Measurements from ENCODE around the gene CYTH1.

DNA sequence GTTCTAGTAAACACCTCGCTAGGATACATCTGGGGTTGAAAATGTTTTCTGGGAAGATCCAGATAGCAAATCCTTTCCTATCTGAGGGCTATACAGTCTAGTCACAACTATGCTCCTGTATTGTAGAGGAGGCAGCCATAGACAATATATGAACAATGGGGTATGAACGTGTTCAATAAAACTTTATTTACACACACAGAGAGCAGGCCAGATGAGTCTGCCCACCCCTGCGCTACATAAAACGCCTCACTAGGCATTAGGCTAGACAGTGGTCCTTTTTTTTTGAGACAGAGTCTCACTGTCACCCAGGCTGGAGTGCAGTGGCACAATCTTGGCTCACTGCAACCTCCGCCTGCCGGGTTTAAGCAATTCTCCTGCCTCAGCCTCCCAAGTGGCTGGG, 47.4 kb upstream of the CYTH1 start:
- TF ChIP-seq TEAD4 (IDR thresholded peaks at IDR 0.05) (no peak), NFIC (IDR thresholded peaks at IDR 0.05) (no peak), RAD21 (IDR thresholded peaks at IDR 0.05; ENCODE audit: low read depth) (no peak), MAX (IDR thresholded peaks at IDR 0.05) (no peak), FOXM1 (IDR thresholded peaks at IDR 0.05; ENCODE audit: borderline replicate concordance, low read depth) (no peak), EP300 (IDR thresholded peaks at IDR 0.05; ENCODE audit: borderline replicate concordance) (no peak), TAF1 (IDR thresholded peaks at IDR 0.05; ENCODE audit: low read depth) (no peak), YY1 (IDR thresholded peaks at IDR 0.05; ENCODE audit: low read depth) (no peak), TCF12 (IDR thresholded peaks at IDR 0.05; ENCODE audit: low read depth) (no peak), REST (IDR thresholded peaks at IDR 0.05; ENCODE audit: low read depth) (no peak), CEBPB (IDR thresholded peaks at IDR 0.05) (no peak), USF1 (IDR thresholded peaks at IDR 0.05) (no peak), ZBTB7A (IDR thresholded peaks at IDR 0.05; ENCODE audit: low read depth) (no peak), EGR1 (IDR thresholded peaks at IDR 0.05) (no peak)

Measured in Ishikawa (cell line).